SHP77 (cell line): ENCODE results near the gene TEAD4.

Experiments
- DNase-seq, 2 experiments: peaks; one replicate each; lab custom pipeline; 2025; lab: John Stamatoyannopoulos, UW

TEAD4 gene

DNA sequence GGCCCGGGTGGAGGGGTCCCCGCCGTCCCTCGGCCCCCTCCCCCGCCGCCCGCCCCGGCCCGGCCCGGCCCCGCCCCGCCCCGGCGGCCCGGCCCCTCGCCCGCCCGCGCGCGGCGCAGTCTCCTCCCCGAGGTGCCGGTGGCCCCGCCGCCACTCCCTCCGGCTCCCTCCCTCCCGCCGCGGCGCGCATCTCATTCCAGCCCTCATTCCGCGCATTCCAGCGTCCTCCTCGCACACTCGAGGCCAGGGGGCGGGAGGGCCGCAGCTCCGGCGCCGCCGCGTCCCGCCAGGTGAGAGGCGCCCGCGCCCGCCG lies at the start of gene TEAD4:
TEAD4 (plus strand) TSS at position 206 of the 313 bp plus-strand sequence.
- DNase-seq, result no peak

DNA sequence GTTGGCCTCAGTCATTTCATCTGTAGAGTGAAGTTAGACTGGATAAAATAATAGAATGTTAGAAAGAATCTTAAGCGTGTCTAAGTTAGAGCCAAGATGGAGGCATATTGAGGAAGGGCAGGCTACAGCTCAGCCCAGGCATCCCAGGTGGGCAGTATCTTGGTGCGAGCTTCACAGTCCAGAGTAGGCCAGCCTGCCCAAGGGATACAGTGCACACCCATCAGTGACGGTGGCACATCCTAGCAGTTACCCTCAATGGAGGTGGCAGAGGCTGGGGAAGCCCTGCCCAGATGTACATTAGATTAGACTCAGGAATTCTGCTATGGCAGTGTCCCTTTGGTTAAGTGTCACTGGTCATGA lies 47.0 kb upstream of the TEAD4 start:
- DNase-seq, result no peak

DNA sequence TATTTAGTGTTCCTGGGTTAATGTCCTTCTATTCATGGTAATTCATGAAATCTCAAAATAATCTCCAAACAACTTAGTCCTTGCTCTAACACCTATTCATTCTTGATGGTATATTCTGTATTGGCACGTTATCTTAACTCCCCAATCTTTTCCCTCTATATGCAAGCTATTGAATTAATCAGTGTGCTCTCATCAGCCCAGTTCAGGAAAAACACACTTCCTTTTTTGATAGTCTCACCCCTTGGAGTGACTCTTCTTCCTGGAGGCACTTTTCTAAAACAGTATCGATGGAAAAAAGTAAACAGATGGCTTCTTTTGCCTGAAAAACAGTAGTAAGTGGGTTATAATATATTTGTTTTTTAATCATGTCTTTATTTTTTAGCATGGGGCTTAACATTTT lies 39.9 kb upstream of the TEAD4 start:
- DNase-seq, result no peak

DNA sequence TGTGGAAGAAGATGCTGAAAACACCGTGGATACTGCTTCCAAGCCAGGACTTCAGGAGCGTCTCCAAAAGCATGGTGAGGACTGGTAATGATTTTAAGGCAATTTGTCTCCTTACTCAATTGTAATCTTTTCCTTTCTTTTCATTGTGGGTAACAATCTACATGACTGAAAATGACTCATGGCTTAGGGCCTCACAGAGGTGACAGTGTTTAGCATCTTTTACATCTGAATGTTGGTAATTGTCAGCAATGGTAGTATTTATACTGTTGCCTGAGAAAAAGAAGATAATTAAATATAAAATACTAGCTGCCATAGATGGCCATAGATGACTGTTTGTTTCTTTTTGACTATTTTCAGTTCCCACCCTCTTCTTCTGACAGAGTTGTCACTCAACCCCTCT lies 36.9 kb upstream of the TEAD4 start:
- no peak for DNase-seq

DNA sequence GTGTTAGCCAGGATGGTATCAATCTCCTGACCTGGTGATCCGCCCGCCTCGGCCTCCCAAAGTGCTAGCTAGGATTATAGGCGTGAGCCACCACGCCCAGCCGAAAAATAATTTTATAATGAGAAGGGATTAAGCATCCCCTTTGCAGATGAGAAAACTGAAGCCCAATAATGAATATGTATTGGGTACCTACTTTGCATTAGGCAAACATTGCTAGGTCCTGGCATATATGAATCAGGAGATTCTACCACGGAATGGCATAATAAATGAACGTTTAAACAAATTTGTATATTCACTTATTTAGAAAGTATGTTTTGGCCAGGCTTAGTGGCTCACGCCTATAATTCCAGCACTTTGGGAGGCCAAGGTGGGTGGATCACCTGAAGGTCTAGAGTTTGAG lies 36.1 kb upstream of the TEAD4 start:
- DNase-seq, result no peak

DNA sequence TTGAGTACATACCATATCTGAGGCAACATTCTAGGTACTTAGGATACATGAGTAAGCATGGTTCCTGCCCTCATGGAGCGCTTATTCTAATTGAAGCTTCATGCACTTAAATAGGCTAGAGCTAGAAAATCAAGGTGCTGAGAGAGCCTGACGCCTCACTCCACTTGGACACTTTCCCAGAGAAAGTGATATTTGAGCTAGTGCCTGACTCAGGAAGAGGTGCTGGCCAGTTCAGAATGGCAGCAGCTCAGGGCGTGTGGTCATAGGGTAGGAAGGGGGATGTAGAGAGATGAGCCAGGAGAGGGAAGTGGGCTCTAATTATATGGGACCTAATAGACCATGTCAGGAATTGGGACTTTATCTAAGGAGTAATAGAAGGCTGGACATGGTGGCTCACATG lies 35.2 kb upstream of the TEAD4 start:
- no peak for DNase-seq

DNA sequence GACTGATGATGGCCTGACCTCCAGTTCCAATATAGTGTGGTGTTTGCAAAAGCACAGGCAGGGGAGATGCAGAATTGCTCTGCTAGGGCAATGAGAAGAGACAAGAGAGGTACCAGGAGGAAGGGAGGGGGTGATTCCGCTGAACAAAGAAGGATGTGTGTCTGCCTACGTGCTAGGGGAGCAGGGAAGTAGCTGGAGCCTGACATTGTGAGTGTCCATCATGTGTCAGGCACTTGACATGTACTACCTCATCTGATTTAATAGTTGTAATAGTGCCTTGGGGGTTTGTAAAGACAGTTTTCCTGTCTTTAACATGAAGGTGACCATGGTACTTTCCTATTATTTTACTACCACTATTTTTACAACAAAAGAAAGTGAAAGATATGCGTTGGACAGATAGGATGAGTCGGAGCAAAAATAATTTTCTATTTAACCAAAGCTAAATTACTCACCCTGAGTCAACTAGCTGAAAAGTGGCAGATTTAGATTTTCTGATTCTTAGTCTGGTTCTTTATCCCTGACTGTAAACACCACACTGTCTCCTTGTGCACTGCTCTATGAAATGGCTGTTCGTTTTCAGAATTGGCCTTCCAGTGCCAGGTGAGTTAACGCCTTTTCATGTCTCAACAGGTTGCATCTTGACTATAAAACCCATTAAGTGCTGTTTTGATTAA lies 33.7 kb upstream of the TEAD4 start:
- DNase-seq, result no peak

DNA sequence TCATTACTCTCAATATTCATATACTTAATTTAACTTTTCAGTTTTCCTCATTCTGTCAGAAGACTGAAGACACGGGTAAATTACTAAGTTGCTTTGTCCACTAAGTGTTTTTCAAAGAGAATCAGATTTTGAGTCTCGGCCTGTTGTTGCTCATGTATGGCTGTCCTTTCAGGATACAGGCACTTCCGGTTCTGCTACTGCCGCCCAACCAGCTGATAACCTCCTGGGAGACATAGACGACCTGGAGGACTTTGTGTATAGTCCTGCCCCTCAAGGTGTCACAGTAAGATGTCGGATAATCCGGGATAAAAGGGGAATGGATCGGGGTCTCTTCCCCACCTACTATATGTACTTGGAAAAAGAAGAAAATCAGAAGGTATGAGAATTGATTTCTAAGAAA lies 28.3 kb upstream of the TEAD4 start:
- no peak for DNase-seq

DNA sequence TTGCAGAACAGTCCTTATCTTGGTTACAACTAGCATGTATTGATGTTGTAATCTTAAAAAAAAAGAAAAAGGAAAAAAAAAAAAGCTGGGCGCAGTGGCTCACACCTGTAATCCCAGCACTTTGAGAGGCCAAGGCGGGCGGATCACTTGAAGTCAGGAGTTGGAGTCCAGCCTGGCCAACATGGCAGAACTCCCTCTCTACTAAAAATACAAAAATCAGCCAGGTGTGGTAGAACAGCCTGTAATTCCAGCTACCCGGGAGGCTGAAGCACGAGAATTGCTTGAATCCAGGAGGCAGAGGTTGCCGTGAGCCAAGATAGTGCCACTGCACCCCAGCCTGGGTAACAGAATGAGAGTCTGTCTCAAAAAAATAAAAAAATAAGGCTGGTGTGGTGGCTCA lies 25.6 kb upstream of the TEAD4 start:
- no peak for DNase-seq

DNA sequence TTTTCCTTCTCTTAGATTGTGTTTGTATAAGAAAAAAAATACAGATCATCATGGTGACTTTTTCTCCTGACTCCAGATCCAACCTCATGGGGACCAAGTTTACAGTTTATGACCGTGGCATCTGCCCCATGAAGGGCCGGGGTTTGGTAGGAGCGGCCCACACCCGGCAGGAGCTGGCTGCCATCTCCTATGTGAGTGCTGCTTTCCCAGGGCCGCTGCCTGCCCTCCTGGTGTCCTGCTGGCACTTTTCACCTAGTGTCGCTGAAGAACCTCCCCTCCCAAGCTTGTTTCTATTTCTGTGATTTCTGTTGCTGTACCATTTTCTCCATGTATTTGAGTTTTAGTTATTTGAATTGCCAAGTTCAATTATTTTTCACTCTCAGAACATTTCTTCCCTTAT lies 24.8 kb upstream of the TEAD4 start:
- no peak for DNase-seq

DNA sequence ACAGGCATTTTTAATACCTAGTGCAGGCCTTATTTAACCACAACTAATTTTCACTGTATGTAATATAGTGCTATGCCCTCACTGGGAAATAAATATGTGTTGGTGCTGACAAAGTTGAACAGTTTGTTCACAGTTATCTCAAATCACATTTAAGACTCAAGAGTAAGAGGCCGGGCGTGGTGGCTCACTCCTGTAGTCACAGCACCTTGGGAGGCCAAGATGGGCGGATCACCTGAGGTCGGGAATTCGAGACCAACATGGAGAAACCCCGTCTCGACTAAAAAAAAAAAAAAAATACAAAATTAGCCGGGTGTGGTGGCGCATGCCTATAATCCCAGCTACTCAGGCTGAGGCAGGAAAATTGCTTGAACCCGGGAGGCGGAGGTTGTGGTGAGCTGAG lies 22.9 kb upstream of the TEAD4 start:
- no peak for DNase-seq

DNA sequence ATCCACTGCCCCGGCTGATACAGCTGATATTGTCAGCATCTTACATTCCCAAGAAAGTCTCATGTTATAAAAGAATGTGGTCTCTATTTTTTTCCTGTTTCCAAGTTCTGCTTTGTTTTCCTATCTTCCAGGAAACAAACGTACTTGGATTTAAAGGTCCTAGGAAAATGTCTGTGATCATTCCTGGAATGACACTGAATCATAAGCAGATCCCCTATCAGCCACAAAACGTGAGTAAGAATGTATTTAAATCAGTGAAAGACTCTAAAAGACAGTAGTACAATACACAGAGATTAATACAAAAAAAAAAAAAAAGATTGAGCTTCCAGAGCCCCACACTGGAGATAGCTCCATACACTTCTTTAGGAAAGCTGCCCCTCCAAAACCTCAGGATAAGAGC lies 21.7 kb upstream of the TEAD4 start:
- DNase-seq, result no peak

DNA sequence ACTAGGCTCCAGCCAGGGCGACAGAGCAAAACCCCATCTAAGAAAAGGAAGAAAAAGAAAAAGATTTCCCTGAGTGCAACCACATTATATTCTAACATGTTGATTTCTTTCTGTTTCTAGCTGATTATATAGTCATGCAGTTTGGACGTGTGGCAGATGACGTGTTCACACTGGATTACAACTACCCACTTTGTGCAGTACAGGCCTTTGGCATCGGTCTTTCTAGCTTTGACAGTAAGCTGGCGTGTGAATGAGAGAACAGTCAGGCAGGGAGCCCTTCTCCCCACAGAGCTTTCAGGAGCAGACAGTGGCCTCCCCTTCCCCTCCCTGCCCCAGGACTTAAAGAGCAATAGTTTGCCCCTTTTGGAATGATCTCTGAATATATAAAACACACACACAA lies 20.0 kb upstream of the TEAD4 start:
- no peak for DNase-seq

DNA sequence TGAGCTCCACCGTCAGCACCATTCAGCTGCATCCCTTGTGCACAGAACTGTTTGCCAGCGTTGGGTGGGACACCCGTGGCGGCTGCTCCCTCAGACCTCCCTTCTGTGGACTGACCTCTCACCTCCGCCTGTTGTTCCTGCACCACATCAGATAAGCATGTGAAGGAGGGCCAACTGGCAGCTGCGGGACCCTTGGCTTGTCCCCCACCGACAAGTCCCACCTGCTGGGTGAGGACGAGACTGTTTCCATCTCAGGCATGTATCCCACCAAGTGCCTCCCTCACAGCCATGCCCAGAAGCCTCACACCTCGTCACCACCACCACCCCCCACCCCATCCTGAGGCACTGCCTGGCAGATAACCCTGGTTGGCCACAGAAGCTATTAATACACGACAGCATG lies 18.6 kb upstream of the TEAD4 start:
- no peak for DNase-seq

DNA sequence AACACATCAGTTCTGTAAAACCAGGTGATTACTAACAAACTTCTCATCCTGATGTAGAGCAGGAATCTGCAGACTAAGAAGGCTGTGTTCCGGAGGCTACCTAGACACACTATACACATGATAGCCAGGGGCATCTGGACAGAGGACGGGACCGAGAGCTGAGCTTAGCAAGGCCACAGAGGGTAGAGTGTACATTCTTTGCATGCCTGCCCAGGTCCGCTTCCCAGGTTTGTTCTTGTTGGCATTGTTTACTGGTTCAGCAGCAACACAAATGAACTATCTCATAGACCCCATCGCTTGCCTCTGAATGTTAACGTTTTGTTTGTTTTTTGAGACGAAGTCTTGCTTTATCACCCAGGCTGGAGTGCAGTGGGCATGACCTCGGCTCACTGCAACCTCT lies 17.7 kb upstream of the TEAD4 start:
- no peak for DNase-seq

DNA sequence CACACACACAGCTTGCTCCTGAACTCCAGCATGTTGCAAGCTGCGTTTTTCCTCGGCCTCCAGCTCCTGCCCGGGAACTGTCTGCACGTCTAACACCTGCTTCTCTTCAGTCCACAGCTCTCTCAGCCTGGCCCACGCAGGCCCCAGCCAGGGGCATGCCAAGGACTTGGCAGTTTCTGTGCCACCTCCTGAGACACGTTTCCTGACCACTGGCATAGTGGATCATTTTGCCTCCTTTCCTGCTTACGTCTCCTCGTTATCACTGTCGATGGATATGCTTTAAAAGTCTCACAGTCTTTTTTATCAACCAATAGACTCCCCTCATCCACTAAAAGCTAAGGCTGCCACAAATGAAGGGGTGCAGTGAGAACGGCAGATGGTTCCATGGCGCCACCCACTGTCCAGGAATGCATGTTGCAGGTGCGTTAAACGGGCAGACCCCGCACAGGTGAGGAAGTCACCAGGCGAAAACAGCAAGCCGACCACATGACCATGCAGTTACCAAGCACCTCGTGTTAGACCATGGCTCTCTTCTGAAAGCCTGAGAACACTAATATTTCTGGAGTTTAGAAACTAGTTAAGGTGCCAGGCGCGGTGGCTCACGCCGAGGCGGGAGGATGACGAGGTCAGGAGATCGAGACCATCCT lies 14.7 kb upstream of the TEAD4 start:
- peak in 1 of 2 experiments; percentile 4 for DNase-seq

DNA sequence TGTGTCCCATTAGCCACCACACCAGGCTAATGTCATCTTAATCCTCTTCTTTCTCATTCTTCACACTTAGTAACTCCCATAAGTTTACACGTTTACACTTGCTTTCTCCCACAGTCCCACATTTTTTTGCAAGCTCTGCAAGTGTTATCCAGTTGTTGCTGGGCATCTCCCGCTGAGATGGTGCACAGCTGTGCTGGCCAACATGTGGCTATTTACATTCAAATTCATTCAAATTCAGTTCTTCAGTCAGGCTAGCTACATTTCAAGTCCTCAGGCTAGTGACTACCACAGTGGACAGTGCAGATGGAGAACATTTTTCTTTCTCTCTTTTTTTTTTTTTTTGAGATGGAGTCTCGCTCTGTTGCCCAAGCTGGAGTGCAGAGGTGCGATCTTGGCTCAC lies 9.8 kb upstream of the TEAD4 start:
- DNase-seq, result no peak

DNA sequence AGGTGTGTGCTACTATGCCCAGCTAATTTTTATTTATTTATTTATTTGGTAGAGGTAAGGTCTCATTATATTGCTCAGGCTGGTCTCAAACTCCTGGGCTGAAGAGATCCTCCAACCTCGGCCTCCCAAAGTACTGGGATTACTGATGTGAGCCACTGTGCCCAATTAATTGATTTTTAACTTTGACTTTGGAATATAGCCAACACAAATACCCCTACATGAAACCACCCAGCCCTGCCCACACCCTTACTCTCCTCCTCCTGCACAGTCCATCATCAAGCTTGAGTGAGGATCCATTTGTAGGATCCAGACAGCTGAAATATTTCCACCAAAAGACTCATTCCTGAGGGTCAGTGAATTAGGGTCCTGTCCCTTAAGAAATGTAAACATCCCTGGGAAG lies 3.3 kb upstream of the TEAD4 start:
- DNase-seq, result no peak

DNA sequence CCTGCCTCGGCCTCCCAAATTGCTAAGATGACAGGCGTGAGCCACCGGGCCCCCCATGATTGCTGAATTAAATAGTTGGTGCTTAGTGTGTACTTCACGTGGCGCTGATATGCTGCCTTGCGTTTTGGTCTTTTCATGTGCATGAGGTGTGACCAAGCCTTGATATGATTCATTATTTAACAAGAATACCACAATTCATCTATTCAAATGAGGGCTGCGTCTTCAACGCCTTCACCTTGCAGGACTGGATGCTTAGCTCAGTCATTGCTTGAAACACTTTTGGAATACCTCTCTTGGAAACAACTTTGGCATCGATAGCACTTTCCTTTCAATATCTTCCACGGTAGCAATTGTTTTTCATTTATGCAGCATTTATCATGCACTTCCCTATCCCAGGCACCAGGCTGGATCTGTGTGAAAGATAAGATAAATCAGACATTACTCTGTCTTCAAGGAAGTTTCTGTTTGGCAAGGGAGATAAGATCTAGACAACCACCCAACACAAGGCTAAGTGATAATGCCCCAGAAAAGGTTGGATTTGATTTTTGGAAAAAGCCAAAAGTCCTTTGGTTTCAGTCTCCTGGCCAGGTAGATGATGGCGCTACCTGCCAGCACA lies 1.3 kb upstream of the TEAD4 start:
- DNase-seq, result no peak

DNA sequence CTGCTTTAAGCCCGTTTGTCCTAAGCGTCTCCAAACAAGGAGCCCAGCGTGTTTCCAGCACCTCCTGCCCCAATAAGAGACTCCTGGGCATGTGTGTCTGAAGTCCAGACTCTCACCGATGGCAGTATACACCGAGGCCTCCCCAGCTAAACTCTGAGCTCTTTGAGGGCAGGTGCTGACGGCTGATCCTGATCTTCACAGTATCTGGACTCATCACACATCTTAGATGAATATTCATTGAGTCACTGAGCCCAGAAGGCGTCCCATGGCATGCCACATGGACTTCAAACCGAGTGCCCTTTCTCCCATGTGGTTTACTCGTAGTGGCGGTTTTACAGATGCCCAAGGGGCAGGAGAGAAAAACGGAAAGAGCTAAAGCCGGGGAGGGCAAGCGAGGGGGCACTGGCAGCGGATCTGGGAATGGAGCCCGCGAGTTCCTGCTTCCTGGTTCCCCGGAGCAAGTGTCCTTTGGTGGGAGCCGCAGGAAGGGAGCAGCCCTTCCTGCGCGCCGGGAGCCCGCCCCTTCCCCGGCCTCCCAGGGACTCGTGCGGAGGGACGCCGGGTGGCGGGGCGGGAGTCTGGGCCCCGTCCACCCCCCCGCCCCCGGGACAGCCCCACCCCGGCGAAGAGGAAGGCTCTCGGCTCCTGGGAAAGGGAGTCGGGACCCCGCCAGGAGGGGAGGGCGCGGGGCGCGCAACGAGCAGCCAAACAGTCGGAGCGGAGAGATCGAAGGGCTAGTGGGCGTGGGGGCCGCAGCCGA lies 585 bp upstream of the TEAD4 start:
- no peak for DNase-seq

DNA sequence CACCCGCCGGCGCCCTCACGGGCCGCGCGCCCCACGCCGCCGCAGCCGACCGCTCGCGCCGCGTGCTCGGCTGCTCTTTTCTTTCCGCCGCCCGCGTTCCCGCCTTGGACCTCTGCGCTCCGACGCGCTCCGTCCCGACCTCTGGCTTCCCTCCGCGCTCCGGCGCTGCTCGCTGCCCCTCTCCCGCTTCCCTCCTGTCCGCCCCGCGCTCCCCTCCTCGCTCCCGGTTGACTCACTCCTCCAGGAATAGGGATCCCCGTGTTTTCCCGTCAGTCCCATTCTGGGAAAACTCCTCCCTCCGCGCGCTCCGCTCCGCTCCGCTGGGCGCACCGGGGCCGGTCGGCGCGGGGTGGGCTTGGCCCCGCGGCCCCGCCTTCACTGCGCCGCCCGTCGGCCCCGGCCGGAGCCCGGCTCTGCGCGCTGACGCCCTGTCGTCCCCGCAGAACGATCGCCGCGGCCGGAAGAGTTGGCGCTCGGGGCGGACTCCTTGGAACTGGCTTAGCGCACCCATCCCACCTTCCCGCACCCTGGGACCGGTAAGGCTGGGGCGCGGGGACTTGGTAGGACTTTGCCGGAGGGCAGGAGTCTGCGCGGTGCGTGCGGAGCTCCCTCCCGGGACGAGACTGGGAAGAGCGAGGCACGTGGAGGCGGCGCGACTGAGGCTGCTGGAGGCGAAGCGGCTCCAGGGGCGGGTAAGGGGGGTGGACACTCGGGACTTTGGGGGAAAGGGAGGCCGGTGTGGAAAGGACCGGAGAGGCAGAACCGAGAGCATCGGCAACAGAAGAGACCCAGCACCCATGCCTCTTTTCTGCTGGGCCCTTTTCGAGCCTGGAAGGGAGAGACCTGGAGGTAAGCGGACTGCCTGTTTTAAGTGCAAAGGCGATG lies 550 bp downstream of the TEAD4 start:
- no peak for DNase-seq

DNA sequence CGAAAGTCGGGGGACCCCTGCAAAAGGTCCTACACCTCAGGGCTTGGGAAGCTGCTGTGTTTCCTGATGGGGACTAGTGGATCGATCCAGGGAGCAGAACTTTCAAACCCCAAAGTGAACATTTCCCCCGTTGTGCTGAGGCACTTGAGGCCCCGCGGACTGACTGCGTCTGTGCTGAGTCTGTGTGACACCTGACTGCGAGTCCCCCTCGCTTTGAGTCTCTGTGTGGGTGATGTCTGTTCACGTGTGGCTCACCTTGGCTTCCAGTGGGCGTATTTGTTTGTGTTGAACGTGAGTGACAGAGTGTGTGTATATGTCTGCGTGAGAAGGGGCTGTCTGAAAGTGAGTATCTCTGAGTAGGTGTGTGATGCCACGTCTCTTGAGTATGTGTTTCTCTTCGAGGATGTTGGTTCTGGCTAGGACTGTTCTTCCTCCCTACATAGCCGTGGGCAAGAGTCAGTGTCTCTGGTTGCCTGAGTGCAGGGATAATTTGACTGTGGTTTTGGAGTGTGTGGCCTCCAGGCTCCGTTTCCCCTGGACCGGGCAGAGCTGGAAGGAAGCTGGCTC lies 1.3 kb downstream of the TEAD4 start:
- DNase-seq, result no peak
